ENCODE results near the gene SCN5A.

- TF ChIP-seq, protein P1, sequence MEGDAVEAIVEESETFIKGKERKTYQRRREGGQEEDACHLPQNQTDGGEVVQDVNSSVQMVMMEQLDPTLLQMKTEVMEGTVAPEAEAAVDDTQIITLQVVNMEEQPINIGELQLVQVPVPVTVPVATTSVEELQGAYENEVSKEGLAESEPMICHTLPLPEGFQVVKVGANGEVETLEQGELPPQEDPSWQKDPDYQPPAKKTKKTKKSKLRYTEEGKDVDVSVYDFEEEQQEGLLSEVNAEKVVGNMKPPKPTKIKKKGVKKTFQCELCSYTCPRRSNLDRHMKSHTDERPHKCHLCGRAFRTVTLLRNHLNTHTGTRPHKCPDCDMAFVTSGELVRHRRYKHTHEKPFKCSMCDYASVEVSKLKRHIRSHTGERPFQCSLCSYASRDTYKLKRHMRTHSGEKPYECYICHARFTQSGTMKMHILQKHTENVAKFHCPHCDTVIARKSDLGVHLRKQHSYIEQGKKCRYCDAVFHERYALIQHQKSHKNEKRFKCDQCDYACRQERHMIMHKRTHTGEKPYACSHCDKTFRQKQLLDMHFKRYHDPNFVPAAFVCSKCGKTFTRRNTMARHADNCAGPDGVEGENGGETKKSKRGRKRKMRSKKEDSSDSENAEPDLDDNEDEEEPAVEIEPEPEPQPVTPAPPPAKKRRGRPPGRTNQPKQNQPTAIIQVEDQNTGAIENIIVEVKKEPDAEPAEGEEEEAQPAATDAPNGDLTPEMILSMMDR (IDR thresholded peaks at IDR 0.05; ENCODE audit: low read depth, low read length, missing input control) = no peak
- TF ChIP-seq, protein P2, sequence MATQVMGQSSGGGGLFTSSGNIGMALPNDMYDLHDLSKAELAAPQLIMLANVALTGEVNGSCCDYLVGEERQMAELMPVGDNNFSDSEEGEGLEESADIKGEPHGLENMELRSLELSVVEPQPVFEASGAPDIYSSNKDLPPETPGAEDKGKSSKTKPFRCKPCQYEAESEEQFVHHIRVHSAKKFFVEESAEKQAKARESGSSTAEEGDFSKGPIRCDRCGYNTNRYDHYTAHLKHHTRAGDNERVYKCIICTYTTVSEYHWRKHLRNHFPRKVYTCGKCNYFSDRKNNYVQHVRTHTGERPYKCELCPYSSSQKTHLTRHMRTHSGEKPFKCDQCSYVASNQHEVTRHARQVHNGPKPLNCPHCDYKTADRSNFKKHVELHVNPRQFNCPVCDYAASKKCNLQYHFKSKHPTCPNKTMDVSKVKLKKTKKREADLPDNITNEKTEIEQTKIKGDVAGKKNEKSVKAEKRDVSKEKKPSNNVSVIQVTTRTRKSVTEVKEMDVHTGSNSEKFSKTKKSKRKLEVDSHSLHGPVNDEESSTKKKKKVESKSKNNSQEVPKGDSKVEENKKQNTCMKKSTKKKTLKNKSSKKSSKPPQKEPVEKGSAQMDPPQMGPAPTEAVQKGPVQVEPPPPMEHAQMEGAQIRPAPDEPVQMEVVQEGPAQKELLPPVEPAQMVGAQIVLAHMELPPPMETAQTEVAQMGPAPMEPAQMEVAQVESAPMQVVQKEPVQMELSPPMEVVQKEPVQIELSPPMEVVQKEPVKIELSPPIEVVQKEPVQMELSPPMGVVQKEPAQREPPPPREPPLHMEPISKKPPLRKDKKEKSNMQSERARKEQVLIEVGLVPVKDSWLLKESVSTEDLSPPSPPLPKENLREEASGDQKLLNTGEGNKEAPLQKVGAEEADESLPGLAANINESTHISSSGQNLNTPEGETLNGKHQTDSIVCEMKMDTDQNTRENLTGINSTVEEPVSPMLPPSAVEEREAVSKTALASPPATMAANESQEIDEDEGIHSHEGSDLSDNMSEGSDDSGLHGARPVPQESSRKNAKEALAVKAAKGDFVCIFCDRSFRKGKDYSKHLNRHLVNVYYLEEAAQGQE (IDR thresholded peaks at IDR 0.05) = no peak
- no peak for TF ChIP-seq MAX (IDR thresholded peaks at IDR 0.05)
- TF ChIP-seq, protein P3, sequence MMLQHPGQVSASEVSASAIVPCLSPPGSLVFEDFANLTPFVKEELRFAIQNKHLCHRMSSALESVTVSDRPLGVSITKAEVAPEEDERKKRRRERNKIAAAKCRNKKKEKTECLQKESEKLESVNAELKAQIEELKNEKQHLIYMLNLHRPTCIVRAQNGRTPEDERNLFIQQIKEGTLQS (IDR thresholded peaks at IDR 0.05) = no peak
Measured at GRCh38 chr3:38669668-38670067, 20.2 kb upstream of the SCN5A start.

All from liver (tissue), 3 donors.